ENCODE results near the gene UBQLNL. TPM values are rescaled to one million over a fixed set of nuclear protein-coding genes. Genes with fewer than 3 reads are reported as not detected.

Gene UBQLNL, protein sequence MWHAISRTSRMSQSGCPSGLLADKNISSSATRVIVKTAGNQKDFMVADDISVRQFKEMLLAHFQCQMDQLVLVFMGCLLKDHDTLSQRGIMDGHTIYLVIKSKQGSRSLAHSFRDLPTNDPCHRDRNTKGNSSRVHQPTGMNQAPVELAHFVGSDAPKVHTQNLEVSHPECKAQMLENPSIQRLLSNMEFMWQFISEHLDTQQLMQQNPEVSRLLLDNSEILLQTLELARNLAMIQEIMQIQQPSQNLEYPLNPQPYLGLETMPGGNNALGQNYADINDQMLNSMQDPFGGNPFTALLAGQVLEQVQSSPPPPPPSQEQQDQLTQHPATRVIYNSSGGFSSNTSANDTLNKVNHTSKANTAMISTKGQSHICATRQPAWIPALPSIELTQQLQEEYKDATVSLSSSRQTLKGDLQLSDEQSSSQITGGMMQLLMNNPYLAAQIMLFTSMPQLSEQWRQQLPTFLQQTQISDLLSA
- 9.9 and 10.8 TPM in 2 replicates for total RNA-seq (2013; cell fraction: nucleolus; rRNA removed)
- total RNA-seq (2014; rRNA removed) (0.45 and 0.54 TPM in 2 replicates), total RNA-seq (2014; rRNA removed; fragmentation: Illumina TruSeq; extraction: Trizol) (0.40 and 0.46 TPM in 2 replicates), total RNA-seq (2021) (0.33 and 0.51 TPM in 2 replicates), polyA plus RNA-seq (2011; rRNA removed) (1.2 and 1.6 TPM in 2 replicates), polyA plus RNA-seq (2014; fragmentation: Illumina TruSeq; extraction: Trizol) (0.60 and 1.4 TPM in 2 replicates), polyA plus RNA-seq (2014; fragmentation: Nextera tagmentation; extraction: Ambion mirVana) (under 1 TPM; 0.24 to 0.26 TPM), polyA plus RNA-seq (2014; rRNA removed) (0.74 and 0.88 TPM in 2 replicates), polyA plus RNA-seq (2016; fragmentation: Nextera tagmentation; extraction: Ambion mirVana) (under 1 TPM; 0.13 to 0.20 TPM), polyA minus RNA-seq (2011; rRNA and poly(A)+ RNA removed) (2.2 and 2.3 TPM in 2 replicates), Bru-seq, nascent RNA (percentile 50 among the genes with signal in this experiment), BruChase-seq, experiment 1, labeled RNA remaining after a 6-hour chase (percentile 60 among the genes with signal in this experiment), BruChase-seq, experiment 2, labeled RNA remaining after a 2-hour chase (percentile 58 among the genes with signal in this experiment)
- 1.2 TPM for polyA plus RNA-seq (2011; ENCODE audit: low read depth)
- 0.67 and 0.90 TPM in 2 replicates for polyA plus RNA-seq (2011; cell fraction: cytosol; rRNA removed)
- polyA plus RNA-seq (2011; cell fraction: nucleus; rRNA removed): 4.9 and 10.0 TPM in 2 replicates
- 0.99 and 1.2 TPM in 2 replicates for polyA plus RNA-seq (2012)
- polyA minus RNA-seq (2011; cell fraction: cytosol; rRNA and poly(A)+ RNA removed): not detected in 2 replicates
- 3.0 TPM in 2 replicates for polyA minus RNA-seq (2011; cell fraction: nucleus; rRNA and poly(A)+ RNA removed)
- long read RNA-seq, experiment 1: 0 reads
- long read RNA-seq, experiment 2: 0 reads

DNA sequence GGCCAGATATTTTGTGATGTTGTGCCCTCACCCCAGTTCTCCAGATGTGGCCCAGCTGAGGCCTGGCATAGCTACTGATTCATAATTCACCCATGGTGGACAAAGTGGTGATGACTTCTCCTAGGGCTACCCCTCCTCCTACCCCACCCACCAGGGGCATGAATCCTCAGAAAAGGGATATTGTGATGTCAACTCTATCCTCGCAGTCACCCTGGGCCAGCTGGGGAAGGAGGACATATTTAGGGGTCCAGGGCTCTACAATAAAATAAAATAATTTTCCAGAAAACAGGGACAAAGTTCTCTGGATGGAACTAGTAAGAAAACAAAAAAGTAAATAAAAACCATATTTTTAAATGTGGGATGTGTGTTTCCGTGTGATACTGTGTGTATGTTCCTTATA, at the start of gene UBQLNL:
Gene UBQLNL (minus strand): TSS at position 101 of the 400 bp plus-strand sequence. CDS start 258 bp downstream, outside the sequence.
- no peaks in the 10 kb centered on the region for H3K4me1 ChIP-seq (ENCODE audit: control insufficient read depth, insufficient read depth, low read length)
- no peak within 1 kb of the TSS for H3K9ac ChIP-seq (ENCODE audit: control insufficient read depth, insufficient read depth, low read length)
- ChIA-PET CTCF (no interaction called here), SMC1A (ENCODE audit: uncharacterized antibody, unreplicated experiment) (no interaction called here), RAD21 (ENCODE audit: unreplicated experiment) (no interaction called here), POLR2A (no interaction called here)
- FAIRE-seq: no peak
- in situ Hi-C loops (cut with MboI): no loop called here
- no TSS peak for BruUV-seq (replicated peaks)
- H3K27ac ChIP-seq (ENCODE audit: control insufficient read depth, insufficient read depth): no peak within 1 kb of the TSS
- H3K79me2 ChIP-seq (ENCODE audit: control insufficient read depth, insufficient read depth, low read length): no peaks in the 10 kb centered on the region
- H3K4me2 ChIP-seq (ENCODE audit: control insufficient read depth, insufficient read depth): no peak within 1 kb of the TSS
- H2AFZ ChIP-seq (ENCODE audit: control insufficient read depth, low read depth, low read length): no peak within 1 kb of the TSS
- intact Hi-C loops (cut with micrococcal nuclease; ENCODE audit: unreplicated experiment): no loop called here
- no peaks in the 10 kb centered on the region for H4K20me1 ChIP-seq (ENCODE audit: control insufficient read depth, insufficient read depth)
- no peaks in the 10 kb centered on the region for H3K36me3 ChIP-seq (ENCODE audit: control insufficient read depth in 2 of 2, insufficient read depth in 2 of 2, low read length in 1 of 2)
- no peaks in the 10 kb centered on the region for H3K27me3 ChIP-seq (replicated peaks in 1 of 2; ENCODE audit: control insufficient read depth in 2 of 2, insufficient read depth in 2 of 2, low read length in 1 of 2)
- WGBS (ENCODE audit: insufficient coverage, insufficient replicate concordance, low lambda C conversion rate, missing lambda C conversion rate): 8% methylated on average over 2 of the region's 2 CpGs
- H3K9me3 ChIP-seq (replicated peaks; ENCODE audit: control insufficient read depth, insufficient read depth, low read length): no peaks in the 10 kb centered on the region
- ATAC-seq: no peak
- DNase-seq (ENCODE audit: low read depth, low spot score): no peak
- H3K4me3 ChIP-seq: no peak within 1 kb of the TSS
- TF ChIP-seq NR2C1 (IDR thresholded peaks at IDR 0.05) (no peak), CBFB (IDR thresholded peaks at IDR 0.05; ENCODE audit: low read depth) (no peak), NR2C2 (IDR thresholded peaks at IDR 0.05; ENCODE audit: borderline replicate concordance, control insufficient read depth, insufficient read length, low read depth) (no peak), RFX5 (IDR thresholded peaks at IDR 0.05; ENCODE audit: low read depth, low read length) (no peak), SUZ12 (IDR thresholded peaks at IDR 0.05; ENCODE audit: unreplicated experiment) (no peak), ZSCAN29 (IDR thresholded peaks at IDR 0.05) (no peak), FOXK2 (IDR thresholded peaks at IDR 0.05) (no peak), ZNF207 (IDR thresholded peaks at IDR 0.05; ENCODE audit: borderline replicate concordance) (no peak), NFXL1 (IDR thresholded peaks at IDR 0.05; ENCODE audit: borderline replicate concordance) (no peak)
- TF ChIP-seq, protein P1, sequence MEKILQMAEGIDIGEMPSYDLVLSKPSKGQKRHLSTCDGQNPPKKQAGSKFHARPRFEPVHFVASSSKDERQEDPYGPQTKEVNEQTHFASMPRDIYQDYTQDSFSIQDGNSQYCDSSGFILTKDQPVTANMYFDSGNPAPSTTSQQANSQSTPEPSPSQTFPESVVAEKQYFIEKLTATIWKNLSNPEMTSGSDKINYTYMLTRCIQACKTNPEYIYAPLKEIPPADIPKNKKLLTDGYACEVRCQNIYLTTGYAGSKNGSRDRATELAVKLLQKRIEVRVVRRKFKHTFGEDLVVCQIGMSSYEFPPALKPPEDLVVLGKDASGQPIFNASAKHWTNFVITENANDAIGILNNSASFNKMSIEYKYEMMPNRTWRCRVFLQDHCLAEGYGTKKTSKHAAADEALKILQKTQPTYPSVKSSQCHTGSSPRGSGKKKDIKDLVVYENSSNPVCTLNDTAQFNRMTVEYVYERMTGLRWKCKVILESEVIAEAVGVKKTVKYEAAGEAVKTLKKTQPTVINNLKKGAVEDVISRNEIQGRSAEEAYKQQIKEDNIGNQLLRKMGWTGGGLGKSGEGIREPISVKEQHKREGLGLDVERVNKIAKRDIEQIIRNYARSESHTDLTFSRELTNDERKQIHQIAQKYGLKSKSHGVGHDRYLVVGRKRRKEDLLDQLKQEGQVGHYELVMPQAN (conservative IDR thresholded peaks at IDR 0.05): no peak
- TF ChIP-seq, protein P2, sequence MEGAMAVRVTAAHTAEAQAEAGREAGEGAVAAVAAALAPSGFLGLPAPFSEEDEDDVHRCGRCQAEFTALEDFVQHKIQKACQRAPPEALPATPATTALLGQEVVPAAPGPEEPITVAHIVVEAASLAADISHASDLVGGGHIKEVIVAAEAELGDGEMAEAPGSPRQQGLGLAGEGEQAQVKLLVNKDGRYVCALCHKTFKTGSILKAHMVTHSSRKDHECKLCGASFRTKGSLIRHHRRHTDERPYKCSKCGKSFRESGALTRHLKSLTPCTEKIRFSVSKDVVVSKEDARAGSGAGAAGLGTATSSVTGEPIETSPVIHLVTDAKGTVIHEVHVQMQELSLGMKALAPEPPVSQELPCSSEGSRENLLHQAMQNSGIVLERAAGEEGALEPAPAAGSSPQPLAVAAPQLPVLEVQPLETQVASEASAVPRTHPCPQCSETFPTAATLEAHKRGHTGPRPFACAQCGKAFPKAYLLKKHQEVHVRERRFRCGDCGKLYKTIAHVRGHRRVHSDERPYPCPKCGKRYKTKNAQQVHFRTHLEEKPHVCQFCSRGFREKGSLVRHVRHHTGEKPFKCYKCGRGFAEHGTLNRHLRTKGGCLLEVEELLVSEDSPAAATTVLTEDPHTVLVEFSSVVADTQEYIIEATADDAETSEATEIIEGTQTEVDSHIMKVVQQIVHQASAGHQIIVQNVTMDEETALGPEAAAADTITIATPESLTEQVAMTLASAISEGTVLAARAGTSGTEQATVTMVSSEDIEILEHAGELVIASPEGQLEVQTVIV (IDR thresholded peaks at IDR 0.05; ENCODE audit: borderline replicate concordance, partially characterized antibody): no peak
- TF ChIP-seq, protein P3, sequence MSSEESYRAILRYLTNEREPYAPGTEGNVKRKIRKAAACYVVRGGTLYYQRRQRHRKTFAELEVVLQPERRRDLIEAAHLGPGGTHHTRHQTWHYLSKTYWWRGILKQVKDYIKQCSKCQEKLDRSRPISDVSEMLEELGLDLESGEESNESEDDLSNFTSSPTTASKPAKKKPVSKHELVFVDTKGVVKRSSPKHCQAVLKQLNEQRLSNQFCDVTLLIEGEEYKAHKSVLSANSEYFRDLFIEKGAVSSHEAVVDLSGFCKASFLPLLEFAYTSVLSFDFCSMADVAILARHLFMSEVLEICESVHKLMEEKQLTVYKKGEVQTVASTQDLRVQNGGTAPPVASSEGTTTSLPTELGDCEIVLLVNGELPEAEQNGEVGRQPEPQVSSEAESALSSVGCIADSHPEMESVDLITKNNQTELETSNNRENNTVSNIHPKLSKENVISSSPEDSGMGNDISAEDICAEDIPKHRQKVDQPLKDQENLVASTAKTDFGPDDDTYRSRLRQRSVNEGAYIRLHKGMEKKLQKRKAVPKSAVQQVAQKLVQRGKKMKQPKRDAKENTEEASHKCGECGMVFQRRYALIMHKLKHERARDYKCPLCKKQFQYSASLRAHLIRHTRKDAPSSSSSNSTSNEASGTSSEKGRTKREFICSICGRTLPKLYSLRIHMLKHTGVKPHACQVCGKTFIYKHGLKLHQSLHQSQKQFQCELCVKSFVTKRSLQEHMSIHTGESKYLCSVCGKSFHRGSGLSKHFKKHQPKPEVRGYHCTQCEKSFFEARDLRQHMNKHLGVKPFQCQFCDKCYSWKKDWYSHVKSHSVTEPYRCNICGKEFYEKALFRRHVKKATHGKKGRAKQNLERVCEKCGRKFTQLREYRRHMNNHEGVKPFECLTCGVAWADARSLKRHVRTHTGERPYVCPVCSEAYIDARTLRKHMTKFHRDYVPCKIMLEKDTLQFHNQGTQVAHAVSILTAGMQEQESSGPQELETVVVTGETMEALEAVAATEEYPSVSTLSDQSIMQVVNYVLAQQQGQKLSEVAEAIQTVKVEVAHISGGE (CRISPR knock-in tag; IDR thresholded peaks at IDR 0.05): no peak
